Measurements from ENCODE around the gene YY1.
"Not testable (repeated sequence)": the region's sequence is repeated elsewhere in the genome, so short reads cannot be mapped to it uniquely, and the experiment has no call there.

Gene YY1

DNA sequence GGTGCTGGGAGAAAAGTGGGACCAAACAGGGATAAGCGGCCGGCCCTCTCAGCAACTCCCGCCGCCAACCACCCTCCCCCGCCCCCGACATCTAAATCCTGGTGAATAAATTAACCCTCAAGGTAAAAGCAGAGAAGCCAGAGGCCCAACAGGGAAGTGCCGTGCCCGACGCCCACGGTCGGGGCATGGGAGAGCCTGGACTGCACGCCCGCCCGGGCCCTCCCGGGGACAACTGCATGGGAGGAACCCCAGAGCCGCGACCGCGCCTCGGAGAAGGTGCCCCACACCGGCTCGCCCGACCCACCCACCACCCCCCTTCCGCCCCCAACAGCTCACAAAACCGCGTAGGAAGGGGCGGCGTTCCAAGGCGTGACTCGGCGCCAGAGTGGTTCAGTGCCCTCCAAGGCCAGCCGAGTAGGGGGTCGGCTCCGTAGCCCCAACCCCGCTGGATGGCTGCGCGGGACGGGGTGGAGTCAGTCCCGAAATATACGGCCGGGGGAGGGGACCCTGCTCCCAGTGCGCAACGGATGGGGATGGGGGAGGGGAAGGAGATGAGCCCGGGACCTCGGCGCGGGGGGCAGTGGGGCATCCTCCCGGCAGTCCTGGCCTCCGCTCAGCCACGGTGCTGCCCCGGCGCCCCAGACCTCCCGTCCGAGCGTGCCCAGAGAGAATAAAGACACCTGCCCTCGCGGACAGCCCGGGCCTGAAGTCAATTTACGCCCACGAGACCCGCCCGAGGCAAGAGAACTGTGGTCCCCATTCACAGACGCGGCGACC lies 66.6 kb downstream of the YY1 start:
- intact Hi-C loops (cut with DNase I), result loop anchor here (5.0 kb wide), 1 partner anchor 63 kb away; no protein-coding TSS in a partner anchor
- DNase-seq, result peak in 31 of 42 donors; percentile 17 to 70 (median 42)

DNA sequence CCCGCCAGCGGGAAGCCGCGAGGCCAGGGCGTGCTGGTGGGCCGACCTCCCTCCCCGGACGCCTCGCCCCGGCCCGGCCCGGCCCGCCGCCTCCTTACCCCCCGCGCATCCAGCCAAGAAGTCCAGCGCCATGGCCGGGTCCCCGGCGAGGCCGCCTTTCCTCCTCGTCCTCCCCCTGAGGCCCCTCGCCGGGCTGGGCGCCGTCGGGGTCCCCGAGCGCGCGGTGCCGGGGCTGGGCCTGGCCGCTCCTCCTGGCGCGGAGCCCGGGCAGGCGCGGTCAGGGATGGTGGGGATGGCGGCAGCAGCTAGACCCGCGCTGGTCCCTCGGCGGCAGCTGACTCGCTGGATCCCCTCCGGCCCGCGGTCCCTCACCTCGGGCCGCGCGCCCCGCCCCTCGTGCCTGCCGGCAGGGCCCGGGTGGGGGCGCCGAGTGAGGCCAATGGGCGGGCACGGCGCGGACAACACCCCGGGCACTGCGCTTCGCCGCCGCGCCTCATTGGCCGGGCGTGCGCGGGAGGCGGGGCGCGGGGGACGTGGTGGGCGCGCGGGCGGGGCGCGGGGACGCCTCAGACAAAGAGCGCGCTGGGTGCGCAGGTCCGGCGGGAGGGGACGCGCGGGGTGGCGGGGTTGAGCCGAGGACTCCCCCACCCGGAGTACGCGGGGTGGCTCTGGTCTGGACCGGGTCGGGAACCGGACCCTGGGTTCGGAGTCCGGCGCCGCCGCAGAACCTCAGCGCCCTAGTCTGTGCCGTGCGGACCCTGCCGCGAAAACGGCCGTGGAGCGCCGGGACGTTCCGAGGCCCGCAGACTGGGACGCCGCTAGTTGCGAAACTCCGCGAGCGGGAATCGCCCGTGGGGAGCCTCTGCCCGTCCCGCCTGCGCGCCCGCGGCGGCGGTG lies 67.4 kb downstream of the YY1 start, which contains the start of gene SLC25A29:
Gene SLC25A29 (minus strand): TSS at position 344 of the 897 bp plus-strand sequence. CDS start 212 bp downstream, at position 132.
- intact Hi-C loops (cut with DNase I), result loop anchor here (5.0 kb wide), 1 partner anchor 64 kb away; no protein-coding TSS in a partner anchor
- DNase-seq, result peak; percentile 76 to 96 (median 93)

DNA sequence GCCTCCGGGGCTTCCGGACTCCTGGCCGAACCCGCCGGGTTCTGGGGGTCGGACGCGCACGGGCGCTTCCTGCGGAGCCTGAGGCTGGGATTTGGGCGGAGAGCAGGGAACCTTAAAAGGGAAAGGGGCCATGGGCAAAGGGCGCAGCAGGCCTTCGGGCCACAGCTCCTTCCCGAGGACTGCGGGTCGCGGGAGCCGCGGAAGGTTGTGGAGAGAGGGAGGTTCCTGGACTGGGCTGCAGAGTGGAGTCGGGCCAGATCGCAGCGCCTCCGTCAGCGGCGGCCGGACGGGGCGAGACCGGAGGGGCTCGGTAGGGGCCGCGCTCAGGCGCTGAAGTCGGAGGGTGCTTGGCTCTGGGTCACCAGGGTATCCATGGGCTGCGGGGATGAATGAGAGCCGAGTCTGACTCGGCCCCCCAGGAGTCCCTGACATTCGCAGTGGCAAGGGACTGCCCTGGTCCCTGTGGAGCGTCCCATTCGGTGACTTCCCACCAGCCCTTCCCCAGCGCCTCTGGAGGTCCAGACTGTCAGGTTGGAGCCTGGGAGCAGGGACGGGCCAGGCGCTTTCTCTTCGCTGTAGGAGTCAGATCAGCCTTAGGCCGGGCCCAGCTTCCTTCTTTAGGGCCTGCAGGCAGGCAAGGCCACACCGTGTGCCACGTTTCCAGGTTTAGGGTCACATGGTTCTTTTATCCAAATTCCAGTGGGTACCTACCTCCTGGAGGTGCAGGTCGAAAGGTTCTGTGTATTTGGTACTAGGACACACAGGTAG lies 68.2 kb downstream of the YY1 start:
- peak in 18 of 42 donors; percentile 18 to 61 (median 38) for DNase-seq
- intact Hi-C loops (cut with DNase I), result loop anchor here (5.0 kb wide), 1 partner anchor 65 kb away; no protein-coding TSS in a partner anchor

DNA sequence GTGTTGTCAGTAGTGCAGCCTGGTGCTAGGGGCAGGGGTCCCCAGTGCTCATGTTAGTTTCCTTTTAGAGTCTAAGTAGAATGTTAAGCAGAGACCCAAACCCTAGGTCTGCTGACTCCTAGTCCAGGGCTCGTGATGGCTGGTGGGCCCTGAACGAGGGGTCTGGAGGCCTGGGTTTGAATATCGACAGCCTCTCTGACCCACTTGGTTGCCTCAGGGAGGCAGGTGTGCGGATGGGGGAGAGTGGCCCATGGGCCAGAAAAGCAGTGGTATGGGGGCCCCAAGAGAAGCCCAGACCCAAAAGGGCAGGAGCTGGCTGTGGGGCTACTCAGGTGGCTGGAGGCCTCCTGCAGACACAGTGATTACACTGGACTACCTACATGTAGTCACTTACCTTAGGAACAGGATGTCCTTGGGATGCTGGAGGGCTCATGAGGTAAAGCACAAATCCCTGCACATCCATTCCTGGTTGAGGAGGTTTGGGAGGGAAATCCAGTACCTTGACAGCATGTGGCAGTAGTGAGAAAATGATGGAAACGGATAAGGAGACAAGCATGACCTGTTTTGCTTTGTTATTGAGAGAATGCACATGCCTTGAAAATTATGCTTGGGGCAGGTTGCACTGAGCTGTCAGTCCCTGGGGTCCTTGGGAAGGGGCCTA lies 69.0 kb downstream of the YY1 start:
- intact Hi-C loops (cut with DNase I), result loop anchor here (5.0 kb wide), 1 partner anchor 66 kb away; no protein-coding TSS in a partner anchor
- peak in 2 of 42 donors; percentile 30 to 42 for DNase-seq

DNA sequence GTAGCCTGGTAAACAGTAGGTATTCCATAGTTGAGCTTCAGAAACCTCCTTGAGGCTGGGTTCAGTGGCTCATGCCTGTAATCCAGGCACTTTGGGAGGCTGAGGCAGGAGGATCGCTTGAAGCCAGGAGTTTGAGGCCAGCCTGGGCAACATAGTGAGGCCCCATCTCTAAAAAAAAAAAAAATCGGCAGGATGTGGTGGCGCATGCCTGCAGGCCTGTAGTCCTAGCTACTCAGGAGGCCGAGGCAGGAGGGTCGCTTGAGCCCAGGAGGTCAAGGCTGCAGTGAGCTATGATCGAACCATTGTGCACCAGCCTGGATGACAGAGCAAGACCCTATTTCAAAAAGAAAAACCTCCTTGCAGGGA lies 69.5 kb downstream of the YY1 start:
- intact Hi-C loops (cut with DNase I), result loop anchor here (5.0 kb wide), 1 partner anchor 66 kb away; no protein-coding TSS in a partner anchor
- not testable (repeated sequence) for DNase-seq

DNA sequence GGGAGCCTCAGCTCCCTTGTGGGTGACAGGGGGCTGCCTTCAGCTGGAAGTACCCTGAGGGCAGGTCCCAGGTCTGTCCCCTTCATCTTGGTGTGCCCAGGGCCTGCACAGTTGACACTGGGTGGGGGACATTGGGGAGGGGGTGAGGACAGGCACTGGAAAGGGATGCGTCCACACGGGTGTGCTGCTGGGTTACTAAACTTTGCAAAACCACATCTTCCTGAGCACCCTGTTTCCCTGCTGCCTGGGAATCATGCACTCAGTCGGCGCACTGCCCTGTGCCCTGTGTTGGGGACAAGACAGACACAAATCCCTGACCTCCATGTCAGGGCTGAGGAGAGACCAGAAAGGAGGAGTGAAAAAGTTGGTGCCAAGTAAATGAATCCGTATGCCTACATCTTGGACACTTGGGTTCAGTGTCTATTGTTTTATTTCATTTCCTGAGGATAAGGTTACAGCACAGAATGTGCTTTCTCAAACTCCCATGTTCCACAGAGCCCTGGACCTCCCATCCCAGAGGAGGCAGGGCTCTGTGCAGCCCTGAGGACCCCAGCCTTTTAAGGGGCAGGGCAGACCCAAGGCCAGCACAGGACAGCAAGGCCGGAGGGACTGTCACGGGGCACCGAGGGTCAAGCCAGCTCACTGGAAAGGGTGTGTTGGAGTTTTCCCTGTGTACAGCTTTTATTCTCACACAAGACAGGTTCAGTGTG lies 70.2 kb downstream of the YY1 start:
- DNase-seq, result no peak
- intact Hi-C loops (cut with DNase I), result loop anchor here (5.0 kb wide), 1 partner anchor 67 kb away; no protein-coding TSS in a partner anchor

DNA sequence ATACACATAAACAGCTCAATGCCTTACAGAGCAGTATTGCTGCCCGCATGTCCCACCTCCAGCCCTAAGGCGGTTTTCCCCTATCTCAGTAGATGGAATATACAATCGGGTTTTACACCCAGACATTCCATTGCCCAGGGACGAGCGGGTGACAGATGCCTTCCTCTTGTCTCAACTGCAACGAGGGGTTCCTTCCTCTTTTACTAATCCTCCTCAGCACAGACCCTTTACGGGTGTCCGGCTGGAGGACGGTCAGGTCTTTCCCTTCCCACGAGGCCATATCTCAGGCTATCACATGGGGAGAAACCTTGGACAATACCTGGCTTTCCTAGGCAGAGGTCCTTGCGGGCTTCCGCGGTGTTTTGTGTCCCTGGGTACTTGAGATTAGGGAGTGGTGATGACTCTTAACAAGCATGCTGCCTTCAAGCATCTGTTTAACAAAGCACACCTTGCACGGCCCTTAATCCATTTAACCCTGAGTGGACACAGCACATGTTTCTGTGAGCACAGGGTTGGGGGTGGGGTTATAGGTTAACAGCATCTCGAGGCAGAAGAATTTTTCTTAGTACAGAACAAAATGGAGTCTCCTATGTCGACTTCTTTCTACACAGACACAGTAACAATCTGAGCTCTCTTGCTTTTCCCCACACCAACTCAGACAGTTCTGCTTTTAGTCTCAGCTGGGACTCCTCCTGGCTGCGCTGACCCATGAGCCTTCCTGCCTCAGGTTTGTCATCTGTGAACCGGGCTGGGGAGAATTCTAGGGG lies 73.3 kb downstream of the YY1 start:
- DNase-seq; intact Hi-C loops (cut with DNase I): not testable (repeated sequence)

DNA sequence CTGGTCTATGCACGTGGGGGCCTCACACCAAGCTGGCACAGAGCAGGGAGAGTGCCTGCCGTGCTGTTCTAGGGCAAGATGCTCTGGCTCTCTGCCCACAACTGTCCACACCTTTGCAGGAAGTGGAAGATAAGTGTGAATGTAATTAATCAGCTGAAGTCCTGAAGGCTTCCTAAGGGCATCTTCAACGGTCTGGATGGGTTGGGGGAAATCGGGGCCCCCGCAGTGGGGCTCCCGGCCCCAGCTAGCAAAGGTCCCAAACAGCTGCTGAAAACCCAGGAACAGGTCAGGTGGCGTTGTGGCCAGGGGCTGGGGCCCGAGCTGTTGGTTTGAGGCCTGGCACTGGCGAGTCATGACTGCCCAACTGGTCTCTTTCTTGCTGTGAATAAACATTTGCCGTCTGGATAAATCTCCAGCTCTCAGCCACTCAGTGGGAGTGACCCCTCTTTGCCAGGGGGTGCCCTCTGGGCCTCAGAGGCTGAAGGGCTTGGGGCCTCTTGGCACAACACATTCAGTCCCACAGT lies 74.0 kb downstream of the YY1 start:
- intact Hi-C loops (cut with DNase I), result no loop called here
- DNase-seq, result no peak

DNA sequence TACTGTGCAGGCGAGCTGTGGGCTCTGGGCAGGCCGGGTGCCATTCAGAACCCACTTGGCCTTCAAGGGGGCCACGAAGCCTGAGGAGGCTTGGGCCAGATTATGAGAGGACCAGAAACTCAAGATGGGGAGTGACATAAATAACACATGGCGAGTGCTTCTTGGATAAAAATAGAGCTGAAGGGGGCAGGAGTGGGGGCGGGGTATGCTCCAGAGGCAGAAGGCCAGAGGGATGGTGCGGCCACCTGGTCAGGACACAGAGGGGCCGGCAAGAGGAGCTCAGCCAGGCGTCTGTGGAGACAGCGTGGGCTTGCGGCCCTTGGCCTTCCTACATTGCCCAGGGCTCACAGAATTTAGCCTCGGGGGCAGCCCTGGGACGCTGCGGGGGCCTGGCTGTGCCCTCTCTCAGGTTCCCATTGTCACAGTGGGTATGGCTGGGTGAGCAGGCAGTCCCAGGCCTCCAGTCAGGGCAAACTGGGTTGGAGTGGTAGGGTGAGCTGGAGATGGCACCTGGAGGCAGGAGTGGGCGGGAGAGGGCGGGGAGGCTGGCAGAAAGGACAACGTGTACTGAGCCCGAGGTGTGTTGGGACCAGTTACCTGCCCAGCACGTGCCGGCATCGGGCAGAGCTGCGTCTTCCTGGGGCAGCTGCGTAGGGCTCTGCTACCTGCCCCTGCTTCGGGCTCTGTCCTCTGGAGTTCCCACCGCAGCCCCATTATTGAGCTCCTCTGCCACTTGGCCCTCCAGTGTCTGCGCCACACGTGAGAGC lies 74.7 kb downstream of the YY1 start:
- intact Hi-C loops (cut with DNase I), result no loop called here
- no peak for DNase-seq

DNA sequence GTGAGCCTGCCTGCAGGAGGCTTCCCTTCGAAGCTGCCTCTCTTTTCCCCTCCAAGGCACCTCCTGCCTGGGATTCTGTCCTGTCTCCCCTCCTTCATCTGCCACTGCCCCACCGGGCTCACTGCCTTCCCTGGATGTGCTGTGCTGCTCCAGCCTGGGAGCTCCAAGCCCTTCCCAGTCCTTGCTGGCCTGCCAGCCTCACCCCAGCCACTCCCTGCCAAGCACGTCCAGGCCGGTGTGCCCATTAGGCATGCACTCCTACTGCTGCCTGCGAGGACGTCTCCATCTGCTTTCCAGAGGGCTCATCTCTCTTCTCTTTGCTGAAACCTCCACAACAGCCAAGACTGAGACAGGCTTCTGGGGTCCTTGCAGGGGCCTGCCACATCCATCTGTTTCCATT lies 75.8 kb downstream of the YY1 start:
- DNase-seq, result no peak
- intact Hi-C loops (cut with DNase I), result no loop called here

DNA sequence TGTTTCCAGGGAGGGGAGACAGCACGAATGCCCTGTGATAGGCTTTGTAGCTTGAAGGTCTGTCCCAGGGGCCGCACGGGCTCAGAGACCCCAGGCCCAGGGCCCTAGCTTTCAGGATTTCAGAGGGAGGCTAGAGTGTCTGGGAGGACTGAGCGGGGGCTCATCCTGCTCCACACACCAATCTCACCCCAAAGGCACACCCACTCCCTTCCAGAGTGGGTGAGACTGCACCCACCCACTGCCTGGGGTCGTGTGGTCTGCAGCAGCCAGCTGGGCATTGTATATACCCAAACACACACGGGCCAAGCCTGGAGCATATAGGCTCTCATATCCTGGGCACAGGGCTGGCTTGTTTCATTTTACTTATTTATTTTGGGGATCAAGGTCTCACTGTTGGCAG lies 78.4 kb downstream of the YY1 start:
- no peak for DNase-seq
- intact Hi-C loops (cut with DNase I), result no loop called here

DNA sequence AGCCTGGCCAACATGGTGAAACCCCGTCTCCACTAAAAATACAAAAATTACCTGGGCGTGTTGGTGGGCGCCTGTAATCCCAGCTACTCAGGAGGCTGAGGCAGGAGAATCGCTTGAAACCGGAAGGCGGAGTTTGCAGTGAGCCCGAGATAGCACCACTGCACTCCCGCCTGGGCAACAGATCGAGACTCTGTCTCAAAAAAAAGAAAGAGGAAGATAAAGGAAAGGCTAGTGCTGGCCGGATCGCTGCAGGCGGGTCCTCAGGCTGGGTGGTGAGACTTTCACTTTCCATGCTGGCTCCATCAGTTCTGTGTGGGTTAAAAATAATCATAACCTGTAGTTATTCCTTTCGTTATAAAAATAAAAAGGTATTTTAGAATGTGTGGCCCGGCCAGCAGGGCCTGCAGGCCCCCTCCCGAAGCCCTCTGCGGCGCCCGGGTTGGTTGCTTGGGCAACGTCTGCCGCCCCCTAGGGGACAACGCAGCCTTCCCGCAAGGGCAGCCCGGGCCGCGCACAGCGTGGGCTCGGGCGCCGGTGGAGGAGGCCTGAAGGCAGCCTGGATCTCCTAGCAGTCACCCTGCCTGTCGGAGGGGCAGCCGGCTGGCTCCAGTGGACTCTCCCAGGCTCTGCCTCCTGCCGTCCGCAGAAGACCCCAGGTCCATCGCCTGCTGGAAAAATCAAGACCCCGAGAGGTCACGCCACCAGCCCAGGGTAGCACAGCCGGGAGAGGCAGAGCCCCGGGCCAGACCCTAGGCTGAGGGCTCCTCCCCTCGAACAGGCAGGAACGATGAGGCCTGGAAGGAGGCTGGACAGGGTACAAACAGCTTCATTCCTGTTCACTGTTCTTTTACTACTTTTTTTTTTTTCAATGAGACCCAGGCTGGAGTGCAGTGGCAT lies 79.2 kb downstream of the YY1 start:
- intact Hi-C loops (cut with DNase I), result no loop called here
- DNase-seq, result peak in 40 of 42 donors; percentile 39 to 84 (median 64)

DNA sequence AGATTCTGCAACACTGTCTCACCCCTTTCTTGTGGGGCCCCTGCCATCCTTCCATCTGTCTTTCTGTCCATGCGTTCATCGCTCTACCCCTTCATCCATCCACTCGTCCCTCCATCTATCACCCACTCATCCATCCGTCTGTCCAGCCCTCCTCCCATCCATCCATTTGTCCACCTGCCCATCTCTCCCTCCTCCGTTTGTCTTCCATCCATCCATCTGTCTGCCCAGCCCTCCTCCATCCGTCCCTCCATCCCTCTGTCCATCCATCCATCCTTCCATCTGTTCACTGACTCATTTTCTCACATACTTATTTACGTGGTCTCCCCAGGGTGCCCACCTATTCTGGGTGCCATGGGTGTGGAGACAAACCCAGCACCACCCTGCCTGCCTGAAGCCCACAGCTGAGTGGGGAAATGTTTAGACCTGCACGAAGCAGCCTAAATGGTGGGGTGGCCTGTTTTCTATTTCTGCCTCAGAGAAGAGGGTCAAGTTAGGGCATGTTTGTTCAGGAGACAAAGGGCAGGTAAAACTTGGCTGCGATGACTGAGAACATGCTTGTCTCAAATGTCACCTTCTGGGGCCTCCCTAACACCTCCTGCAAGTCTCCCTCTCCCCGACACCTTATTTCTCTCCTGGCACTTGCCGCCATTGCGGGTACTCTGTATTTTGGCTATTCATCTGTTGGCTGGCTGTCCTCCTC lies 81.4 kb downstream of the YY1 start:
- no peak for DNase-seq
- intact Hi-C loops (cut with DNase I), result no loop called here

DNA sequence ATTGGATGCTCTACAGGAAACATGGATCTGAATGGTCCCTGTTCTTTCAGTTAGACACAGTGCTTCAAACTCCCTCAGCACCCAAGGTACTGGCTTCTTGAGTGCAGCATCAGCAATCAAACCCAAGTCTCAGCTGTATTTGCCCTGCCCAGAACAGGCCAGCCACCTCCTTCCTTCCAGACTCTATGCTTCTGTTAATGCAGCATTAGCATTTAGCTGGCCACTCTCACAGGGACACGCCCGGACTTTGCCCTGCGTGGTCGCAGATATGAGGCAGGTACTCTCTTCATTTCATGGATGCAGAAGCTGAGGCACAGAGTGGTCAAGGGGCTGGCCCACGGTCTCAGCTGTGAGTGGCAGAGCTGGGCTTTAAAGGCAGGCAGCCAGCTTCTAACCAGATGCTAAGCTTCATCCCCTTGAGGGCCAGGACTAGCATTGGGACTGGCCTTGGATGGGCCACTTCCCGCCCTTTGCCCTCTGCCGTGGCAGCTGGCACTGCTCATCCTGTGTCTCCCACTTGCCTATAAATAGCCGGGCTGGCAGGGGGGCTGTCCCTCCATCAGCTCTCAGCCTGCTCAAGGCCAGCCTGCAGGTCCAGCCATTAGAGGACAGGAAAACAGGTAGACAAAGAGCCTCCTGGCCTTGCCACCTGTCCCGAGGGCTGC lies 82.7 kb downstream of the YY1 start:
- no peak for DNase-seq
- intact Hi-C loops (cut with DNase I), result no loop called here

Measured in head of caudate nucleus (tissue), 42 donors.